Lung microvascular endothelial cell (primary cell): Measurements from ENCODE around the gene PPDPF. TPM values are rescaled to one million over a fixed set of nuclear protein-coding genes. Genes with fewer than 3 reads are reported as not detected.
A peak's percentile ranks its signal among the peaks of the same experiment; 100 is the strongest.

Source experiments
- DNase-seq, 2 donors: peaks; one replicate each; pipeline versions ENCODE4 v3.0.0 to v3.0.0-alpha.2; 2010; ENCODE audit warnings: low read depth in 2 of 2
- total RNA-seq: library from RNA; depleted of rRNA; stranded (reverse); fragments of >200 nt; gene quantifications from 2 replicates; pipeline ENCODE4 v1.2.1, GENCODE V29; 2014

The PPDPF gene
- total RNA-seq, 1 donor from 2014 or later = 21.2 TPM

- peak; percentile 92 to 93 for DNase-seq
Measured at GRCh38 chr20:63537525-63538203, 17.1 kb downstream of the PPDPF start.

- DNase-seq = peak; percentile 53 to 72
Measured at GRCh38 chr20:63538204-63539091, 17.9 kb downstream of the PPDPF start.

GRCh38 chr20:63539092-63539430 is 18.5 kb downstream of the PPDPF start:
- DNase-seq = no peak

GRCh38 chr20:63539441-63540370 is 19.1 kb downstream of the PPDPF start:
- DNase-seq = no peak

GRCh38 chr20:63540417-63541186 is 20.0 kb downstream of the PPDPF start:
- DNase-seq = no peak

GRCh38 chr20:63541371-63541770 is 20.8 kb downstream of the PPDPF start:
- no peak for DNase-seq

GRCh38 chr20:63542031-63542559 is 21.5 kb downstream of the PPDPF start:
- no peak for DNase-seq

GRCh38 chr20:63542696-63543095 is 22.1 kb downstream of the PPDPF start:
- no peak for DNase-seq

GRCh38 chr20:63543131-63543530 is 22.6 kb downstream of the PPDPF start:
- no peak for DNase-seq

GRCh38 chr20:63543733-63544132 is 23.2 kb downstream of the PPDPF start:
- DNase-seq = no peak

- DNase-seq = no peak
Measured at GRCh38 chr20:63544241-63544957, 23.8 kb downstream of the PPDPF start.

- no peak for DNase-seq
Measured at GRCh38 chr20:63544958-63545516, 24.5 kb downstream of the PPDPF start.

- no peak for DNase-seq
Measured at GRCh38 chr20:63545814-63546213, 25.2 kb downstream of the PPDPF start.

GRCh38 chr20:63546256-63546955 is 25.8 kb downstream of the PPDPF start:
- no peak for DNase-seq

GRCh38 chr20:63546956-63547724 is 26.6 kb downstream of the PPDPF start:
- no peak for DNase-seq

- DNase-seq = no peak
Measured at GRCh38 chr20:63547725-63548480, 27.3 kb downstream of the PPDPF start, which contains the start of gene SRMS. TSS of gene SRMS (minus strand) at chr20:63547749. CDS start at chr20:63547463, 286 bp downstream.

GRCh38 chr20:63548542-63548941 is 28.0 kb downstream of the PPDPF start:
- DNase-seq = no peak
